SU-DHL-6 (cell line): Measurements from ENCODE around the gene NUP58.
"Not testable (repeated sequence)": the region's sequence is repeated elsewhere in the genome, so short reads cannot be mapped to it uniquely, and the experiment has no call there.

Source experiments
- H2AFZ ChIP-seq: fragments of 200-600 bp; sonication (generic); 2 replicates; pipeline ENCODE4 v1.6.1; 2014; ENCODE audit warnings: low read depth, mild to moderate bottlenecking, moderate library complexity, mixed read lengths, antibody characterized with exemption, low read length; ENCODE audit not compliant: severe bottlenecking
- H3F3A ChIP-seq: fragments of 200-600 bp; shearing (Covaris generic); 2 replicates; pipeline ENCODE4 v1.6.0; 2016; ENCODE audit warnings: antibody characterized with exemption, mild to moderate bottlenecking; ENCODE audit not compliant: insufficient read depth
- H3K27ac ChIP-seq: fragments of 200-600 bp; sonication (generic); 2 replicates; pipeline ENCODE4 v1.5.1; 2016; ENCODE audit warnings: low read depth, mild to moderate bottlenecking, low read length, moderate library complexity, mixed read lengths
- H3K27me3 ChIP-seq: fragments of 200-600 bp; sonication (generic), shearing (Covaris generic); 2 replicates; pipeline ENCODE4 v1.6.0; 2014; ENCODE audit warnings: mild to moderate bottlenecking, low read length
- H3K36me3 ChIP-seq: fragments of 200-600 bp; sonication (generic); 2 replicates; pipeline ENCODE4 v1.6.1; 2014; ENCODE audit warnings: mild to moderate bottlenecking, low read length, mixed read lengths
- H3K4me2 ChIP-seq: fragments of 300-600, 200-600 bp; shearing (Covaris generic), sonication (generic); 2 replicates; pipeline ENCODE4 v1.6.0; 2014; ENCODE audit warnings: low read length, low read depth, mild to moderate bottlenecking; ENCODE audit not compliant: poor library complexity, severe bottlenecking
- H3K4me3 ChIP-seq: fragments of 200-600 bp; sonication (generic); 2 replicates; pipeline ENCODE4 v1.5.1; 2014; ENCODE audit warnings: antibody characterized with exemption, low read length, mild to moderate bottlenecking, mixed read lengths; ENCODE audit not compliant: insufficient read depth, poor library complexity, severe bottlenecking
- H3K79me2 ChIP-seq: fragments of 200-600 bp; sonication (generic); 2 replicates; pipeline ENCODE4 v1.6.1; 2014; ENCODE audit warnings: mild to moderate bottlenecking, low read length, moderate library complexity; ENCODE audit not compliant: insufficient read depth
- H3K9ac ChIP-seq: fragments of 200-600 bp; sonication (generic); 2 replicates; pipeline ENCODE4 v1.7.0; 2014; ENCODE audit warnings: mild to moderate bottlenecking, low read length
- H3K9me2 ChIP-seq: fragments of 200-600 bp; sonication (generic); replicated peaks from 2 replicates; pipeline ENCODE4 v1.6.1; 2014; ENCODE audit warnings: low read length; ENCODE audit not compliant: insufficient read depth
- H3K9me3 ChIP-seq: fragments of 200-600 bp; sonication (generic); 2 replicates; pipeline ENCODE4 v1.6.1; 2014; ENCODE audit warnings: low read length, mixed read lengths; ENCODE audit not compliant: insufficient read depth
- H4K20me1 ChIP-seq: fragments of 200-600 bp; sonication (generic); 2 replicates; pipeline ENCODE4 v1.6.1; 2014; ENCODE audit warnings: low read depth, mild to moderate bottlenecking, antibody characterized with exemption, low read length, moderate library complexity, mixed read lengths
- EZH2phosphoT487 ChIP-seq: fragments of 200-600 bp; sonication (generic), shearing (Covaris generic); conservative IDR thresholded peaks from 2 replicates; pipeline ENCODE4 v1.6.1; 2018; ENCODE audit warnings: mild to moderate bottlenecking, antibody characterized with exemption, low read length, moderate library complexity, mixed read lengths
- TF ChIP-seq, protein P1 (sequence below): fragments of 200-600 bp; sonication (generic); IDR thresholded peaks from one replicate; pipeline ENCODE4 v1.5.1; 2017; ENCODE audit warnings: antibody characterized with exemption, mild to moderate bottlenecking, low read length, moderate library complexity; ENCODE audit not compliant: insufficient read depth, poor library complexity, severe bottlenecking

The NUP58 gene

DNA sequence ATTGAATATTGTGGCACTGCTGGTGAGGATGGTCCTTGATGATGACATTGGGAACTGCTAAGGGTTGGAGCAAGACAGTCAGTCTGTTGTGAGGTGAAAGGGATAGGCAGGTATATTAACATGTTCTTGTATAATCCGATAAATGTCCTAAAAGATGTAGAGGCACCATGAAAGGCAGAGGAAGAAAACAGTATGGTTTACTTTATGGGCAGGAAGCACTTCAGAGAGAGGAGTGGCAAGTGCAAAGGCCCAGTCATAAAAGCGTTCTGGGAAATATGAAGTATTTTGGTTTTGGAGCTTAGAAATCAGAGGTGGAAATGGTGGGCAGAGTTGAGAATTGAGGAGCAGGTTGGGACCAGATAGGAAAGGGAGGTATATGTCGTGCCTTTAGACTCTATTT is 9.5 kb downstream of the NUP58 start:
- Histone ChIP-seq H3K4me3 (no peak overlapping the region), H3K79me2 (peaks cover 32% of the 10 kb centered on the region), H3K27ac (no peak overlapping the region), H3K36me3 (peaks cover 55% of the 10 kb centered on the region), H3K9me2 (no peaks in the 10 kb centered on the region), H3K4me2 (no peak overlapping the region), H4K20me1 (peaks cover 6% of the 10 kb centered on the region), H3F3A (no peaks in the 10 kb centered on the region), H3K27me3 (no peaks in the 10 kb centered on the region), H3K9me3 (no peaks in the 10 kb centered on the region), H3K9ac (no peak overlapping the region), H2AFZ (no peak overlapping the region)
- TF ChIP-seq EZH2phosphoT487, result no peak
- TF ChIP-seq, protein P1, sequence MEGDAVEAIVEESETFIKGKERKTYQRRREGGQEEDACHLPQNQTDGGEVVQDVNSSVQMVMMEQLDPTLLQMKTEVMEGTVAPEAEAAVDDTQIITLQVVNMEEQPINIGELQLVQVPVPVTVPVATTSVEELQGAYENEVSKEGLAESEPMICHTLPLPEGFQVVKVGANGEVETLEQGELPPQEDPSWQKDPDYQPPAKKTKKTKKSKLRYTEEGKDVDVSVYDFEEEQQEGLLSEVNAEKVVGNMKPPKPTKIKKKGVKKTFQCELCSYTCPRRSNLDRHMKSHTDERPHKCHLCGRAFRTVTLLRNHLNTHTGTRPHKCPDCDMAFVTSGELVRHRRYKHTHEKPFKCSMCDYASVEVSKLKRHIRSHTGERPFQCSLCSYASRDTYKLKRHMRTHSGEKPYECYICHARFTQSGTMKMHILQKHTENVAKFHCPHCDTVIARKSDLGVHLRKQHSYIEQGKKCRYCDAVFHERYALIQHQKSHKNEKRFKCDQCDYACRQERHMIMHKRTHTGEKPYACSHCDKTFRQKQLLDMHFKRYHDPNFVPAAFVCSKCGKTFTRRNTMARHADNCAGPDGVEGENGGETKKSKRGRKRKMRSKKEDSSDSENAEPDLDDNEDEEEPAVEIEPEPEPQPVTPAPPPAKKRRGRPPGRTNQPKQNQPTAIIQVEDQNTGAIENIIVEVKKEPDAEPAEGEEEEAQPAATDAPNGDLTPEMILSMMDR, result no peak

DNA sequence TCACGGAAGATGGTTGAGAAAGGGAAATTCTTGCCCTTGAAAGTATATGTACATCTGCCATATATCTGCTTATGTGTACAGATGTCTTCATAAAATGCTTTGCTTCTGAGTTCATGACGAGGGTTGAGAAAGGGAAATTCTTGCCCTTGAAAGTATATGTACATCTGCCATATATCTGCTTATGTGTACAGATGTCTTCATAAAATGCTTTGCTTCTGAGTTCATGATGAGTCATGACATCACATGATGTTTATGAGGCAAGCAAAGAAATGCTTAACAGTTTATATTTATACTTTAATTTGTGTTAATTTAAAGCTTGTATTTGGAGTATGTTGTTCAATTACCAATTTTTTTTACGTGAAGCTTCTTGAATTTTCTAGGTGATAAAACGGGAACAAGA is 17.5 kb downstream of the NUP58 start:
- Histone ChIP-seq H4K20me1 (peaks cover 22% of the 10 kb centered on the region), H3K79me2 (peaks cover 20% of the 10 kb centered on the region), H3K36me3 (peaks cover 84% of the 10 kb centered on the region)
- H3K9me2 ChIP-seq, H3K9me3 ChIP-seq, H3K27me3 ChIP-seq, H3K4me3 ChIP-seq, H3K4me2 ChIP-seq, H3K9ac ChIP-seq, H2AFZ ChIP-seq, H3F3A ChIP-seq, H3K27ac ChIP-seq: not testable (repeated sequence)

DNA sequence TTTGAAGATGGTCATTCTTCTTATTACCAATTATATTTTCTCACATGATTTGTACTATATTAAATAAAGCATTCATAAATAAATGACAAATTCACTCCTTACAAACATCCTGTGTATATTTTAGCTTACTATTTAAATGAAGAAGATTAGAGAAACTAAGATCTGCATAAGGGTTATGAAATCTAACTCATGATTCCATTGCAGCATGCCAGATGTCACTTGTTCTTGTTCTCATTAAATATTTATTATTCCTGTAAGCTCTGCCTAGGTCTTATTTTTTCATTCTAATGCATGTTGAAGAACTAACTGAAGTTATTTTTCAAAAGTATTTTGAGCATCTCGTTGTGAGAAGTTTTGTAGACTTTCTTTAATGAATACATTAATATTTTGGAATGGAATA is 18.3 kb downstream of the NUP58 start:
- H3K4me2 ChIP-seq, result no peak overlapping the region
- H3K79me2 ChIP-seq, result peaks cover 20% of the 10 kb centered on the region
- H3K4me3 ChIP-seq, result no peak overlapping the region
- H3K9me3 ChIP-seq, result no peaks in the 10 kb centered on the region
- H3K9me2 ChIP-seq, result no peaks in the 10 kb centered on the region
- H4K20me1 ChIP-seq, result peaks cover 22% of the 10 kb centered on the region
- H3K27me3 ChIP-seq, result no peaks in the 10 kb centered on the region
- H3K9ac ChIP-seq, result no peak overlapping the region
- TF ChIP-seq, protein P1, result no peak
- no peak for TF ChIP-seq EZH2phosphoT487
- H3K36me3 ChIP-seq, result peaks cover 86% of the 10 kb centered on the region
- no peak overlapping the region for H3K27ac ChIP-seq
- peaks cover 10% of the 10 kb centered on the region; the same call in 1 of the 2 replicates for H3F3A ChIP-seq
- H2AFZ ChIP-seq, result no peak overlapping the region

DNA sequence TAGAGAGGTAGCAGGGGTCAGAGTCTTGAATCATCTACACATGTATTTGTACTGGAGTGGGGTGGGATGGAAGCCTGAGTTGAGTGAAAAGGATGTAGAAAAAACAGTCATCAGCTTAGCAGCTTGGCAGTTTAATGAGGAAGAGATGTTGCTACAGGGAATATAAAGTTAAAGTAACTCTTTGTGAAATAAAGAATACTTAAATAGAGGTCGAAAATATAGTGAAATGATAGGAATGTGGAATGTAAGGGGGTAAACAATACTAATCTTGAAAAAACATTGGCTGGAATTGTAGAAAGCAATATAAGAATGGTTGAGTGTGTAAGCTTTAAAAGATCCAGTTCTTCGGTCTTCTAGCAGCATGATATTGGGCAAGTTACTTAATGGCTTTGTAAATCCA is 22.7 kb downstream of the NUP58 start:
- H3K4me3 ChIP-seq, result no peak overlapping the region
- H3K79me2 ChIP-seq, result peaks cover 6% of the 10 kb centered on the region; the same call in 1 of the 2 replicates
- H3K4me2 ChIP-seq, result no peak overlapping the region
- no peak overlapping the region for H3K9ac ChIP-seq
- no peaks in the 10 kb centered on the region for H3K9me3 ChIP-seq
- peaks cover 6% of the 10 kb centered on the region for H4K20me1 ChIP-seq
- H3K36me3 ChIP-seq, result peaks cover 83% of the 10 kb centered on the region
- H3K9me2 ChIP-seq, result no peaks in the 10 kb centered on the region
- H2AFZ ChIP-seq, result no peak overlapping the region
- no peak for TF ChIP-seq EZH2phosphoT487
- TF ChIP-seq, protein P1, result no peak
- H3K27me3 ChIP-seq, result no peaks in the 10 kb centered on the region
- H3K27ac ChIP-seq, result no peak overlapping the region
- H3F3A ChIP-seq, result peaks cover 10% of the 10 kb centered on the region; the same call in 1 of the 2 replicates
